HG03025 (cell line): Measurements from ENCODE around the gene RND3.

ENCODE experiments used
- ATAC-seq: cut with Tn5 transposase; IDR thresholded peaks from one replicate; pipeline ENCODE4 v1.9.1; 2021; ENCODE audit warnings: mild to moderate bottlenecking, moderate library complexity; ENCODE audit not compliant: unreplicated experiment, low FRiP score

Gene RND3

GRCh38 chr2:150476809-150477302, 10.6 kb downstream of the RND3 start:
- no peak for ATAC-seq

- ATAC-seq, result no peak
Measured at GRCh38 chr2:150476286-150476685, 11.2 kb downstream of the RND3 start.

- no peak for ATAC-seq
Measured at GRCh38 chr2:150475479-150476250, 11.8 kb downstream of the RND3 start.

- no peak for ATAC-seq
Measured at GRCh38 chr2:150474326-150475074, 13.0 kb downstream of the RND3 start.

- no peak for ATAC-seq
Measured at GRCh38 chr2:150473767-150474166, 13.7 kb downstream of the RND3 start.

GRCh38 chr2:150472511-150472899, 15.0 kb downstream of the RND3 start:
- no peak for ATAC-seq

GRCh38 chr2:150471813-150472510, 15.5 kb downstream of the RND3 start:
- ATAC-seq, result no peak

- no peak for ATAC-seq
Measured at GRCh38 chr2:150470435-150470834, 17.0 kb downstream of the RND3 start.

GRCh38 chr2:150469706-150470274, 17.7 kb downstream of the RND3 start:
- no peak for ATAC-seq

GRCh38 chr2:150468350-150468960, 19.0 kb downstream of the RND3 start:
- ATAC-seq, result no peak

GRCh38 chr2:150467621-150467963, 19.9 kb downstream of the RND3 start:
- ATAC-seq, result no peak

GRCh38 chr2:150466741-150467620, 20.5 kb downstream of the RND3 start:
- no peak for ATAC-seq

GRCh38 chr2:150465703-150466569, 21.5 kb downstream of the RND3 start:
- no peak for ATAC-seq

- ATAC-seq, result no peak
Measured at GRCh38 chr2:150464986-150465385, 22.5 kb downstream of the RND3 start.

- no peak for ATAC-seq
Measured at GRCh38 chr2:150464270-150464669, 23.2 kb downstream of the RND3 start.

GRCh38 chr2:150462770-150463169, 24.7 kb downstream of the RND3 start:
- ATAC-seq, result no peak

GRCh38 chr2:150459281-150459680, 28.2 kb downstream of the RND3 start:
- ATAC-seq, result no peak

- no peak for ATAC-seq
Measured at GRCh38 chr2:150450765-150451164, 36.7 kb downstream of the RND3 start.

- ATAC-seq, result no peak
Measured at GRCh38 chr2:150449856-150450255, 37.6 kb downstream of the RND3 start.
